ENCODE data around the gene DLG1.
"Not testable (repeated sequence)": the region's sequence is repeated elsewhere in the genome, so short reads cannot be mapped to it uniquely, and the experiment has no call there.

Gene DLG1

GRCh38 chr3:197216914-197217313 is 81.5 kb downstream of the DLG1 start:
- in situ Hi-C loops (cut with MboI; ENCODE audit: low sequenced_read_pairs) = no loop called here

GRCh38 chr3:197216169-197216860 is 82.1 kb downstream of the DLG1 start:
- in situ Hi-C loops (cut with MboI; ENCODE audit: low sequenced_read_pairs) = no loop called here

- in situ Hi-C loops (cut with MboI; ENCODE audit: low sequenced_read_pairs) = no loop called here
Observed at GRCh38 chr3:197212290-197212689, 86.1 kb downstream of the DLG1 start.

- in situ Hi-C loops (cut with MboI; ENCODE audit: low sequenced_read_pairs) = not testable (repeated sequence)
Observed at GRCh38 chr3:197211698-197212097, 86.7 kb downstream of the DLG1 start.

- in situ Hi-C loops (cut with MboI; ENCODE audit: low sequenced_read_pairs) = no loop called here
Observed at GRCh38 chr3:197209366-197210260, 88.8 kb downstream of the DLG1 start.

GRCh38 chr3:197206913-197207312 is 91.5 kb downstream of the DLG1 start:
- in situ Hi-C loops (cut with MboI; ENCODE audit: low sequenced_read_pairs) = no loop called here

- in situ Hi-C loops (cut with MboI; ENCODE audit: low sequenced_read_pairs) = no loop called here
Observed at GRCh38 chr3:197205675-197206074, 92.7 kb downstream of the DLG1 start.

GRCh38 chr3:197205265-197205664 is 93.1 kb downstream of the DLG1 start:
- in situ Hi-C loops (cut with MboI; ENCODE audit: low sequenced_read_pairs) = no loop called here

- in situ Hi-C loops (cut with MboI; ENCODE audit: low sequenced_read_pairs) = no loop called here
Observed at GRCh38 chr3:197204736-197205135, 93.7 kb downstream of the DLG1 start.

- in situ Hi-C loops (cut with MboI; ENCODE audit: low sequenced_read_pairs) = no loop called here
Observed at GRCh38 chr3:197203714-197204146, 94.7 kb downstream of the DLG1 start.

- in situ Hi-C loops (cut with MboI; ENCODE audit: low sequenced_read_pairs) = no loop called here
Observed at GRCh38 chr3:197202694-197203093, 95.7 kb downstream of the DLG1 start.

- in situ Hi-C loops (cut with MboI; ENCODE audit: low sequenced_read_pairs) = no loop called here
Observed at GRCh38 chr3:197201791-197202452, 96.5 kb downstream of the DLG1 start.

- in situ Hi-C loops (cut with MboI; ENCODE audit: low sequenced_read_pairs) = not testable (repeated sequence)
Observed at GRCh38 chr3:197200856-197201255, 97.6 kb downstream of the DLG1 start.

GRCh38 chr3:197197334-197197733 is 101.1 kb downstream of the DLG1 start:
- in situ Hi-C loops (cut with MboI; ENCODE audit: low sequenced_read_pairs) = no loop called here

GRCh38 chr3:197196192-197196591 is 102.2 kb downstream of the DLG1 start:
- in situ Hi-C loops (cut with MboI; ENCODE audit: low sequenced_read_pairs) = no loop called here

GRCh38 chr3:197195326-197195725 is 103.1 kb downstream of the DLG1 start:
- in situ Hi-C loops (cut with MboI; ENCODE audit: low sequenced_read_pairs) = no loop called here

- in situ Hi-C loops (cut with MboI; ENCODE audit: low sequenced_read_pairs) = not testable (repeated sequence)
Observed at GRCh38 chr3:197193759-197194158, 104.7 kb downstream of the DLG1 start.

GRCh38 chr3:197191897-197192296 is 106.5 kb downstream of the DLG1 start:
- in situ Hi-C loops (cut with MboI; ENCODE audit: low sequenced_read_pairs) = no loop called here

GRCh38 chr3:197189623-197190022 is 108.8 kb downstream of the DLG1 start:
- in situ Hi-C loops (cut with MboI; ENCODE audit: low sequenced_read_pairs) = no loop called here

GRCh38 chr3:197188963-197189362 is 109.4 kb downstream of the DLG1 start:
- in situ Hi-C loops (cut with MboI; ENCODE audit: low sequenced_read_pairs) = no loop called here

GRCh38 chr3:197186887-197187588 is 111.4 kb downstream of the DLG1 start:
- in situ Hi-C loops (cut with MboI; ENCODE audit: low sequenced_read_pairs) = no loop called here

Data from hTERT RPE-1 (cell line).